AG09319 (cell line): ENCODE data around the gene GALNT2.

ENCODE experiments used
- DNase-seq: peaks from one replicate; pipeline ENCODE4 v3.0.0-alpha.2; 2010; ENCODE audit warnings: low read depth; ENCODE audit errors: extremely low read depth
- TF ChIP-seq, protein P1 (sequence below): IDR thresholded peaks from 2 replicates; pipeline ENCODE4 v1.5.1; 2011; ENCODE audit warnings: low read depth, mild to moderate bottlenecking, inconsistent platforms, low read length, moderate library complexity

The GALNT2 gene

DNA sequence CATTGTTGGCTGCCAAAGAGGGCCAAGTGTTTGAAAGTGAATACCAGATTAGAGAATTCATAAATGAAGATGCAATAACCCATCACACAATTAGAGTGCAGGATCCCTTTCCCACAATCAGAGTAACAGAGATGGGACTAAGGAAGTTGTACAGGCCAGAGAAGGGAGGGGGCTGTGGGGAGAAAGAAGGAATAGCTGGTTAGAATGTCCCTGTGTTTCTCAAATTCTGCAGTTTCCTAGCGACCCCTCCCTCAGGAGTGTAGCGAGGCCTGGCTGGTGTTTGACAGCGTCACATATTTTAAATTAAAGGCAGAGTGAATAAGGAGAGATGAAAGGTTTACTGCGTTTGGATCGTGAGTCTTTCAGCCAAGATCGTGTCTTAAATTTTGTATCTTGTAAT is 58.1 kb downstream of the GALNT2 start:
- TF ChIP-seq, protein P1, sequence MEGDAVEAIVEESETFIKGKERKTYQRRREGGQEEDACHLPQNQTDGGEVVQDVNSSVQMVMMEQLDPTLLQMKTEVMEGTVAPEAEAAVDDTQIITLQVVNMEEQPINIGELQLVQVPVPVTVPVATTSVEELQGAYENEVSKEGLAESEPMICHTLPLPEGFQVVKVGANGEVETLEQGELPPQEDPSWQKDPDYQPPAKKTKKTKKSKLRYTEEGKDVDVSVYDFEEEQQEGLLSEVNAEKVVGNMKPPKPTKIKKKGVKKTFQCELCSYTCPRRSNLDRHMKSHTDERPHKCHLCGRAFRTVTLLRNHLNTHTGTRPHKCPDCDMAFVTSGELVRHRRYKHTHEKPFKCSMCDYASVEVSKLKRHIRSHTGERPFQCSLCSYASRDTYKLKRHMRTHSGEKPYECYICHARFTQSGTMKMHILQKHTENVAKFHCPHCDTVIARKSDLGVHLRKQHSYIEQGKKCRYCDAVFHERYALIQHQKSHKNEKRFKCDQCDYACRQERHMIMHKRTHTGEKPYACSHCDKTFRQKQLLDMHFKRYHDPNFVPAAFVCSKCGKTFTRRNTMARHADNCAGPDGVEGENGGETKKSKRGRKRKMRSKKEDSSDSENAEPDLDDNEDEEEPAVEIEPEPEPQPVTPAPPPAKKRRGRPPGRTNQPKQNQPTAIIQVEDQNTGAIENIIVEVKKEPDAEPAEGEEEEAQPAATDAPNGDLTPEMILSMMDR = no peak
- no peak for DNase-seq

DNA sequence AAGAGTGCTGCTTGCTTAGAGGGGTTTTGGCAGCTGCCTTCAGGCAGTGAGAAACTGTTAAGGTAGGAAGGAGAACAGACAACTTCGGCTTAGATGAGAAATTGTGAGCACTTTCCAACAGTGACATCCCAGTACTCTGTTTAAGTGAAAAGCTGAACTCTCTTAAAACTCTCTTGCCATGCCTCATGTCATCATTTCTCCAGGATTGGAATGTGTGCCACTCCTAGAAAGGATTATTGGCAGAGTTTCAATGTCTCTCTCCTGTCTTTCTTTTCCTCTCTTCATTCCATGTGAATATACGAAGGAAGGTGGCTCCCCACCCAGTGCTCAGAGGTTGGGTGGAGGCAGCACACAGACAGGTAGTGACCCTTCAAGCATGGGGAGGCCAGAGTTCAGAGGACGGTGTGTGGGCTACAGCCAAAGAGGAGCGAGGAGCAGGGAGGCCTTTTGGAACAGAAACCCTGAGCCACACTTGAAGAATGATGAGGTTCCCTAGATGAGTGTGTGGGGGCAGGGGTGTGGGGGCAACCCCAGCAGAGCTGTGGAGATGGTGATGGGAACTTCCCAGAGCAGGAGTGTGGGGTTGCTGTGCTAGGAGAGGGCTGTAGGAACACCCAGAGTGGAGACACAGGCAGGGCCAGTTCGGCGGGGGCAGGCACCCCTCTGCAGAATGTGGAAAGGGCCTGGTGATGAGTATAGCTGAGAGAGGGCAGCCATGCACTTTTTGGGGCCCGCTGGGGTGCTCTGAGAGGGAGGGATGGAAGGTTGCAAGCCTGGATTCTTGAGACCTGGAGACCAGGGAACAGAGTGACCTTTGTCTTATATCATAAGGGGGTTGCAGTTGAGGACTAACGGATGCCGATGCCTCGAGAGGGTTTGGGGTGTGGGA is 58.8 kb downstream of the GALNT2 start:
- TF ChIP-seq, protein P1 = no peak
- no peak for DNase-seq

DNA sequence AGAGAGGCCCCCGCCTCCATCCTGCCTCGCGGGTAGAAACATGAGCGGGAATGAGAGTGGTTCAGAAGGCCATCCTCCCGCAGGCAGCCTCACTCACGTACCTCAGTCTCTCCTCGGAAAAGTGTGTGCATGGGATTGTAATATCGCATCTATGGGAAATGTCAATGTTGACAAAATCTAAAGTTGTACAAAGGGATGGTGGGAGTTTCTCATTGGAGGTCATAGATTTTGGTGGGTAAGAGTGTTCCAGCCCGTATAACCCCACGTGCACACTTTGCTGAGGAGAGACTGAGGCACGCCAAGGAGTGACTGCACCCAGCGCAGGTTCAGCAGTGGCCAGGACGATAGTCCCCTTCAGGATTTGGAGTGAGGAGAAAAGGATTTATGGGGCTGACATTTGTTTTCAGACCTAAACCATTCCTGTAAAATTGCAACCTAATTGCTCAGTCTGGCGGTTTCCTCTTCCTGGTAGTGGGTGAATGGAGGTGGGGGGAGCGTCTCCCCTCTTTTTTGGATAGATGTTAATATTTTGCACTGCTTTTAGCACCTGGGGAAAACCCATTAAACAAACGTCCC is 59.6 kb downstream of the GALNT2 start:
- DNase-seq = no peak
- TF ChIP-seq, protein P1 = no peak

DNA sequence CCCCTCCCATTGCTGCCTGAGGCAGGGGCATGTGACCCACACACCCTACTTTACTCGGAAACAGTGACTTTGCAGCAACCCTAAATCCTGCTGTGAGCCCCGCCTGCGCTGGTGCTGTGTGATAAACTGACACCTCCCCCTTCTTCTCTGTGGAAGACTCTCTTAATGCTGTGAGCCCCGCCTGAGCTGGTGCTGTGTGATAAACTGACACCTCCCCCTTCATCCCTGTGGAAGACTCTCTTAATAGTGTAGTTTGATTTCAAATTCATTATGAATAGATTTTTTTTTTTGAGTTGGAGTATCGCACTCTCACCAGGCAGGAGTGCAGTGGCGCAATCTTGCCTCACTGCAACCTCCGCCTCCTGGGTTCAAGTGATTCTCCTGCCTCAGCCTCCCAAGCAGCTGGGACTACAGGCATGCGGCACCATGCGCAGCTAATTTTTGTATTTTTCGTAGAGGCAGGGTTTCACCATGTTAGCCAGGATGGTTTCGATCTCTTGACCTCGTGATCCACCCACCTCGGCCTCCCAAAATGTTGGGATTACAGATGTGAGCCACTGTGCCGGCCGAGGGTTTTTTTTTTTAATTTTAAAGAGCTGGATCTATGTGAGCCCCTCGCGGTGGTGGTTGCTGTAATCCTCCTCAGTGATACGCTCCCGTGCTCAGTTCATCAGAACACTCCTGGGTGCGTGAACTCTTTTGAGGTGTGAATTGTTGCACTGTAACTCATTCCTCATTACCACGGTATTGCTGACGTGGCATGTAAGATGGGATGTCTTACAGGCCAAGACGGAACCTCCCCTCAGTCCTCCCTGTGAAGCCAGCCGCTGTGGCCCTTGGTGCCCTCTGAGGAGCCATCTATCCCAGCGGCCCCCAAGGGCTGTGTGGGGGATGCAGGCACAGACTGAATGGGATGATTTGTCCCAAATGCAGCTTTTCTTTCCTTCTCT is 60.3 kb downstream of the GALNT2 start:
- TF ChIP-seq, protein P1 = no peak
- DNase-seq = no peak

DNA sequence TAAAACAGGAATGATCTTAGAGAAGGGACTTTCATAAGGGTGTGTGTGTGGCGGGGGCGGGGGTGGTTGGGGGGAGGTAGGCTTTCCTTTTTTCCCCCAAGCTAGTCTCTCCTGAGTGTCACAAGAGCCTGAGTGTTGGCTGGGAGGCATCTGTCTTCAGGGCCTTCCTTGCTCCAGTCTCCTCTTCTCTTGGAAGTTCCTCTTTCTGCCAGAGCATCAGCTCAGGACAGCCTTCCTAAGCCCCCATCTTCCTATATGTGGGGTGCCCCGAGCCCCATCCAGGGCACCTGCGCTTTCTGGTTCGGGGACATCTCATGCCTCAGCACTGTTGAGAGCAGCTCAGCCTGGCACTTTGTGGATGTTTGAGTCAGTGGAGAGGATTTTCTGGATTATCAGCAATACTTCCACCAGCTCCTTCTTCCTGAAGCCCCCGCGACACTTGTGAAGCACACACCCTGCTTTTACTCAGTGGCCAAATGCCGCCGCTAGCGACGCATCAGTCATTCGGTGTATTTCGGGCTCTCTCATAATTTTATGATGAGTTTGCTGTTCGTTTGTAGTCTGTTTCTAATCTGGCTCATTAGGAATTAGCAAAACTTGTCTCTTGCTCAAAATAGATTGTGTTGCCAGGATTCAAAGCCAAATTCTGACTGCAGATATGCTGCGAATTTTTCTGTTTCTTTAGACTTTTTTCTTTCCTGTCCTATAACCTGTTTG is 61.7 kb downstream of the GALNT2 start:
- DNase-seq = no peak
- TF ChIP-seq, protein P1 = no peak

DNA sequence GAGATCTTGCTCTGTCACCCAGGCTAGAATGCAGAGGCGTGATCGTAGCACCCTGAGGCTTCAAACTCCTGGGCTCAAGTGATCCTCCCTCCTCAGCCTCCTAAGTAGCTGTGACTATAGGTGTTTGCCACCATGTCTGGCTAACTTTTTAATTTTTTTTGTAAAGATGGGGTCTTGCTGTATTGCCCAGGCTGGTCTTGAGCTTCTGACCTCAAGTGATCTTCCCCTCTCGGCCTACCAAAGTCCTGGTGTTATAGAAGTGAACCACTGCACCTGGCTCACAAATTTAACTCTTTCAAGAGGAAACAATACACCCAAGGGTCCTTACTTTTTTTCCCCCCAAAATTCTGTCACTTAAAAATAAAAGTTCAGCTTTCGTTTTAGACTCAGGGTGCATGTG is 62.3 kb downstream of the GALNT2 start:
- TF ChIP-seq, protein P1 = no peak
- no peak for DNase-seq
